Ishikawa (cell line): ENCODE data around the gene DAND5.

Source experiments
- CEBPB ChIP-seq: IDR thresholded peaks from 2 replicates; pipeline ENCODE4 v1.6.1; 2012
- CREB1 ChIP-seq: IDR thresholded peaks from 2 replicates; pipeline ENCODE4 v1.6.1; 2012; ENCODE audit warnings: low read depth
- EGR1 ChIP-seq: IDR thresholded peaks from 2 replicates; pipeline ENCODE4 v1.6.1; 2012
- EP300 ChIP-seq: IDR thresholded peaks from 2 replicates; pipeline ENCODE4 v1.6.1; 2012; ENCODE audit warnings: borderline replicate concordance
- FOXM1 ChIP-seq: IDR thresholded peaks from 2 replicates; pipeline ENCODE4 v1.6.1; 2012; ENCODE audit warnings: low read depth, borderline replicate concordance
- NFIC ChIP-seq: IDR thresholded peaks from 2 replicates; pipeline ENCODE4 v1.6.1; 2012
- RAD21 ChIP-seq: IDR thresholded peaks from 2 replicates; pipeline ENCODE4 v1.6.1; 2012; ENCODE audit warnings: low read depth
- TAF1 ChIP-seq: IDR thresholded peaks from 2 replicates; pipeline ENCODE4 v1.6.1; 2012; ENCODE audit warnings: low read depth, mild to moderate bottlenecking
- TCF12 ChIP-seq: IDR thresholded peaks from 2 replicates; pipeline ENCODE4 v1.6.1; 2012; ENCODE audit warnings: low read depth
- TEAD4 ChIP-seq: IDR thresholded peaks from 2 replicates; pipeline ENCODE4 v1.6.1; 2012
- YY1 ChIP-seq: IDR thresholded peaks from 2 replicates; pipeline ENCODE4 v1.6.1; 2012; ENCODE audit warnings: low read depth
- ZBTB7A ChIP-seq: IDR thresholded peaks from 2 replicates; pipeline ENCODE4 v1.6.1; 2012; ENCODE audit warnings: low read depth
- TF ChIP-seq, protein P1 (sequence below): IDR thresholded peaks from 2 replicates; pipeline ENCODE4 v1.6.1; 2012
- TF ChIP-seq, protein P2 (sequence below): IDR thresholded peaks from 2 replicates; pipeline ENCODE4 v1.6.1; 2012
- TF ChIP-seq, protein P3 (sequence below): IDR thresholded peaks from 2 replicates; pipeline ENCODE4 v1.6.1; 2012; ENCODE audit warnings: low read depth, mild to moderate bottlenecking

The DAND5 gene

DNA sequence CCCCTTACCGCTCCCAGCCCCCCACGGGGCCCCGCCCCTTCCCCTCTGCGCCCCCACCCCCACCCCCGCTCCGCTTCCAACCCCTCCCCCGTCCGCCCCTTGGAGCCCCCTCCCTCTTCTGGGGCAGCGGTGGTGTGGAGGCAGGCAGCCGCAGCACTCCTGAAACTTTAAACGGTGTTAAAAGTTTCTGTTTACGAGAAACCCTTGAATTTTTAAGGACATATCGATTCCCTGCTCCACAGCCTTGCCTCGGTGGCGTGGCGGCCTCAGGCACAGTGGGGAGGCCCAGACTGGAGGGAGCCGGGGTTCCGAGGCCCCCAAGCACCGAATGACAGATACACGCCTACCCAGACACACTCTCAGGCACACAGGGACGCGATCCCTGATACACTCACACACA, 21.1 kb downstream of the DAND5 start:
- TF ChIP-seq CREB1 (no peak), TEAD4 (no peak), RAD21 (no peak), TCF12 (no peak), ZBTB7A (no peak), EGR1 (no peak), EP300 (no peak), NFIC (no peak), TAF1 (no peak), FOXM1 (no peak), YY1 (no peak), CEBPB (no peak)
- TF ChIP-seq, protein P1, sequence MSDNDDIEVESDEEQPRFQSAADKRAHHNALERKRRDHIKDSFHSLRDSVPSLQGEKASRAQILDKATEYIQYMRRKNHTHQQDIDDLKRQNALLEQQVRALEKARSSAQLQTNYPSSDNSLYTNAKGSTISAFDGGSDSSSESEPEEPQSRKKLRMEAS = no peak
- TF ChIP-seq, protein P2, sequence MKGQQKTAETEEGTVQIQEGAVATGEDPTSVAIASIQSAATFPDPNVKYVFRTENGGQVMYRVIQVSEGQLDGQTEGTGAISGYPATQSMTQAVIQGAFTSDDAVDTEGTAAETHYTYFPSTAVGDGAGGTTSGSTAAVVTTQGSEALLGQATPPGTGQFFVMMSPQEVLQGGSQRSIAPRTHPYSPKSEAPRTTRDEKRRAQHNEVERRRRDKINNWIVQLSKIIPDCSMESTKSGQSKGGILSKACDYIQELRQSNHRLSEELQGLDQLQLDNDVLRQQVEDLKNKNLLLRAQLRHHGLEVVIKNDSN = no peak
- TF ChIP-seq, protein P3, sequence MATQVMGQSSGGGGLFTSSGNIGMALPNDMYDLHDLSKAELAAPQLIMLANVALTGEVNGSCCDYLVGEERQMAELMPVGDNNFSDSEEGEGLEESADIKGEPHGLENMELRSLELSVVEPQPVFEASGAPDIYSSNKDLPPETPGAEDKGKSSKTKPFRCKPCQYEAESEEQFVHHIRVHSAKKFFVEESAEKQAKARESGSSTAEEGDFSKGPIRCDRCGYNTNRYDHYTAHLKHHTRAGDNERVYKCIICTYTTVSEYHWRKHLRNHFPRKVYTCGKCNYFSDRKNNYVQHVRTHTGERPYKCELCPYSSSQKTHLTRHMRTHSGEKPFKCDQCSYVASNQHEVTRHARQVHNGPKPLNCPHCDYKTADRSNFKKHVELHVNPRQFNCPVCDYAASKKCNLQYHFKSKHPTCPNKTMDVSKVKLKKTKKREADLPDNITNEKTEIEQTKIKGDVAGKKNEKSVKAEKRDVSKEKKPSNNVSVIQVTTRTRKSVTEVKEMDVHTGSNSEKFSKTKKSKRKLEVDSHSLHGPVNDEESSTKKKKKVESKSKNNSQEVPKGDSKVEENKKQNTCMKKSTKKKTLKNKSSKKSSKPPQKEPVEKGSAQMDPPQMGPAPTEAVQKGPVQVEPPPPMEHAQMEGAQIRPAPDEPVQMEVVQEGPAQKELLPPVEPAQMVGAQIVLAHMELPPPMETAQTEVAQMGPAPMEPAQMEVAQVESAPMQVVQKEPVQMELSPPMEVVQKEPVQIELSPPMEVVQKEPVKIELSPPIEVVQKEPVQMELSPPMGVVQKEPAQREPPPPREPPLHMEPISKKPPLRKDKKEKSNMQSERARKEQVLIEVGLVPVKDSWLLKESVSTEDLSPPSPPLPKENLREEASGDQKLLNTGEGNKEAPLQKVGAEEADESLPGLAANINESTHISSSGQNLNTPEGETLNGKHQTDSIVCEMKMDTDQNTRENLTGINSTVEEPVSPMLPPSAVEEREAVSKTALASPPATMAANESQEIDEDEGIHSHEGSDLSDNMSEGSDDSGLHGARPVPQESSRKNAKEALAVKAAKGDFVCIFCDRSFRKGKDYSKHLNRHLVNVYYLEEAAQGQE = no peak

DNA sequence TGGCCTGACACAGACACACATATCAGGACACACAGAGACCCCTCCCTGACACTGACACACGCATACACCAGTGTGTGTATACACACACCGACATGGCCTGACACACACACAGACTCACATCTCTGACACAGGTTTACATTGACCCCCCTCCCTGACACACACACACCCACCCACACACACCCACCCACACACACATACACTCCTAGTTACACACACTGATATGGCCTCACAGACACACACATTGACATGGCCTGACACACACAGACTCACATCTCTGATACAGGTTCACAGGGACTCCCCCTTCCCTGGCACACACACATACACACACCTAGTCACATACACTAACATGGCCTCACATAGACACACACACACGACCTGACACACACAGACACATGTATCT, 21.5 kb downstream of the DAND5 start:
- no peak for TF ChIP-seq YY1
- no peak for TF ChIP-seq CEBPB
- TF ChIP-seq RAD21 = no peak
- TF ChIP-seq EP300 = no peak
- no peak for TF ChIP-seq FOXM1
- no peak for TF ChIP-seq EGR1
- no peak for TF ChIP-seq TEAD4
- TF ChIP-seq TCF12 = no peak
- TF ChIP-seq NFIC = no peak
- TF ChIP-seq, protein P1 = no peak
- TF ChIP-seq CREB1 = no peak
- no peak for TF ChIP-seq ZBTB7A
- no peak for TF ChIP-seq TAF1
- TF ChIP-seq, protein P2 = no peak
- TF ChIP-seq, protein P3 = no peak

DNA sequence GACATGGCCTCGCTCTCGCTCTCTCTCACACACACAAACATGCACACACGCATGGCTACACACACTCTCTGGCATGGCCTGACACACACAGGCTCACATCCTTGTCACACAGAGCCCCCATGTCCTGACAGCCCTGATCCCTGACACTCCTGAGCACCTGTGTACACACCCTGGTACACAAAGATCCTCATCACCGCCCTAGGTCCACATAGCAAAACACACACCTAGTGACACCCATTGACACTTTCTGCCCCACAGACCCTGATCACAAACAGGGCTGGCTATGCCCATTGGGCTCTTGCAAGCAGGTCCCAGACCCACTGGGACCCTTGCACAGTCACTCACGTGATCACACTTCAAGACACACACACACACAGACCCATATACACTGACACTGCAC, 21.9 kb downstream of the DAND5 start:
- TF ChIP-seq TCF12 (no peak), RAD21 (no peak), NFIC (no peak), TAF1 (no peak)
- TF ChIP-seq, protein P1 = no peak

DNA sequence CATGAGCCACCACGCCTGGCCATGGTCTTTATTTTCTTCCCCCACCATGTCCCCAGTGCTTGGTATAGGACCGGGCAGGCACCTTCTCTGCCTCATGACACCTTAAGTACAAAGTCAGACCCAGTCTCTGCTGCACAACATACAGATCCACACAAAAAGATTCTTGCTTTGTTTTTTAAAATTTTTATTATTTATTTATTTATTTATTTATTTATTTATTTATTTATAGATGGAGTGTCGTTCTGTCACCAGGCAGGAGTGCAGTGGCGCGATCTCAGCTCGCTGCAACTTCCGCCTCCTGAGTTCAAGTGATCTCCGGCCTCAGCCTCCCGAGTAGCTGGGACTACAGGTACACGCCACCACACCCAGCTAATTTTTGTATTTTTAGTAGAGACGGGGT, 23.4 kb downstream of the DAND5 start:
- TF ChIP-seq TEAD4 (no peak), TCF12 (no peak), NFIC (no peak), FOXM1 (no peak), EP300 (no peak), EGR1 (no peak), RAD21 (no peak), CREB1 (no peak), YY1 (no peak), TAF1 (no peak), ZBTB7A (no peak), CEBPB (no peak)
- TF ChIP-seq, protein P2 = no peak
- TF ChIP-seq, protein P3 = no peak
- TF ChIP-seq, protein P1 = no peak
